HG03139 (cell line): ENCODE data around the gene RABL6.
"Not testable (repeated sequence)": the region's sequence is repeated elsewhere in the genome, so short reads cannot be mapped to it uniquely, and the experiment has no call there.

Experiments used
- ATAC-seq: cut with Tn5 transposase; IDR thresholded peaks from one replicate; pipeline ENCODE4 v1.9.1; 2021; ENCODE audit not compliant: unreplicated experiment

RABL6 gene, protein sequence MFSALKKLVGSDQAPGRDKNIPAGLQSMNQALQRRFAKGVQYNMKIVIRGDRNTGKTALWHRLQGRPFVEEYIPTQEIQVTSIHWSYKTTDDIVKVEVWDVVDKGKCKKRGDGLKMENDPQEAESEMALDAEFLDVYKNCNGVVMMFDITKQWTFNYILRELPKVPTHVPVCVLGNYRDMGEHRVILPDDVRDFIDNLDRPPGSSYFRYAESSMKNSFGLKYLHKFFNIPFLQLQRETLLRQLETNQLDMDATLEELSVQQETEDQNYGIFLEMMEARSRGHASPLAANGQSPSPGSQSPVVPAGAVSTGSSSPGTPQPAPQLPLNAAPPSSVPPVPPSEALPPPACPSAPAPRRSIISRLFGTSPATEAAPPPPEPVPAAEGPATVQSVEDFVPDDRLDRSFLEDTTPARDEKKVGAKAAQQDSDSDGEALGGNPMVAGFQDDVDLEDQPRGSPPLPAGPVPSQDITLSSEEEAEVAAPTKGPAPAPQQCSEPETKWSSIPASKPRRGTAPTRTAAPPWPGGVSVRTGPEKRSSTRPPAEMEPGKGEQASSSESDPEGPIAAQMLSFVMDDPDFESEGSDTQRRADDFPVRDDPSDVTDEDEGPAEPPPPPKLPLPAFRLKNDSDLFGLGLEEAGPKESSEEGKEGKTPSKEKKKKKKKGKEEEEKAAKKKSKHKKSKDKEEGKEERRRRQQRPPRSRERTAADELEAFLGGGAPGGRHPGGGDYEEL

GRCh38 chr9:136807281-136808074 is at the start of gene RABL6:
RABL6 (plus strand) TSS chr9:136807948; CDS start chr9:136808197, 249 bp downstream.
- ATAC-seq, result peak; percentile 52

DNA sequence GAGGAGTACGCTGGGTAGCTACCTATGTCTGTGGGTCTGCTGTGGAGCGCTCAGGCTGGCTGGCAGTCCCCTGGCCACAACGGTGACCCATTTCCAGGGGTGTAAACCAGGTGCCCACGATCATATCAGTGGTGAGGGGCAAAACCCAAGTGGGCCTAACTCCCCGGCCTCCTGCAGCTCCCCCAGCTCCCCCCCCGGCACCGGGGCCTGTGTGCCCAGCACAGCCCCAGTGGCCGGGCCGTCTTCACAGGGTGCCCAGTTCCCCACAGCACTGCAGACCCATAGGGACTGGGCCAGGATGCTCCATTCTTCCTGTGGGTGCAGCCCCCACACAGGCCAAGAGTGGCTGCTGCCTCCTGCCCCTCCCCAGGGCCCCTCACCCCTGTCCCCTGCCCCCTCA is 48.7 kb upstream of the RABL6 start:
- ATAC-seq, result no peak

DNA sequence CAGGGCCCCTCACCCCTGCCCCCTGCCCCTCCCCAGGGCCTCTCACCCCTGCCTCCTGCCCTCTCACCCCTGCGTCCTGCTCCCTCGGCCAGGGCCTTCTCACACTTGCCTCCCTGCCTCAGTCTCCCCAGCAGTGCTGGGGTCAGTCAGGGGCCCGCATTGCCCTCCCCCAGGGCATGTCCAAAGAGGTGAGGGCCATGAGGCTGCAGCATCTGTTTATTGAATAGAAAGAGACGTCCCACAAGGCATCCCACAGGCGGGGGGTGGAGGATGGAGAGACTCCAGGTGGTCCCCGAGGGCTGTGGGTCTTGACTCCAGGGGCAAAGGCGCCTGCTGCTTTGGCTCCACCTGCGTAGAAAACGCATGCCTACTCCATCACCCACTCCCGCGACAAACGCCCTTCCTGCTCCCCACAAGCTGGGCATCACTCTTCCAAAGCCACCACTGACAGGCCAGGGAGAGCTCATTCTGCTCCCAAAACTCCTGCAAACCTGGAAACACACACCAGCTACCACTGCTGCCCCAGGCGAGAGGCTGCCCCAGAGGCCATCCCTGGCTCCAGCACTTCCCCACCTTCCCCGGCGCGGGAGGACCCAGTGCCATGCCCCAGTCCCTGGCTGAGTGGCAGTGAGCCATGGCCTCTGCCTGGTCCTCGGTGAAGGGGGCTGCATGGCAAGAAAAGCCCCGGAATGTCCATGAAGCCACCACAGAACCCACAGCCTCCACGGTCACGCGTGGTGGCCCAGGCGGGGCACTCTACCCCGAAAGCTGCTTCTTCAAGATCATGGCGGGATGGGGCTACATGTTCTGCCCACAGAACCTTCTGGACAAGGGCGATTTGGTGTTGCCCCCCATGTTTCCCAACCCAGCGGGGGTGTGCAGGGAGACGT is 48.1 kb upstream of the RABL6 start:
- no peak for ATAC-seq

DNA sequence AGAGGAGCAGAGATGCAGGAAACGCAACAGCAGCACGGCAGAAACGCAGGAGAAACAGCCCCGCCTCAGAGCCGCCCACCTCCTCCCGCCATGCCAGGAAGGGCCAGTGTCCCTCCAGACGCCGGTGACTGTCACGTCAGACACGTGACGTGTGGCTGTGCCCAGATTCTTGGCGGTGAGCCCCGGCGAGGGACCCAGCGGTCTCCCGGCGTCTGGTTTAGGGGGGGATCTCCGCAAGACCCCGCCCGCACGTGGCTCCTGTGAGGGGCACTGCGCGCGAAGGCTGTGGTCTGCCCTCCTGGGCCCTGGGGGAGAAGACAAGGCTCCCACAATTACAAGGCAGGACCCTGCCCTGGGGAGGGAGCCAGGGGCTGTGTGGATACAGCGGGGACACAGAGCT is 47.3 kb upstream of the RABL6 start:
- ATAC-seq, result no peak

DNA sequence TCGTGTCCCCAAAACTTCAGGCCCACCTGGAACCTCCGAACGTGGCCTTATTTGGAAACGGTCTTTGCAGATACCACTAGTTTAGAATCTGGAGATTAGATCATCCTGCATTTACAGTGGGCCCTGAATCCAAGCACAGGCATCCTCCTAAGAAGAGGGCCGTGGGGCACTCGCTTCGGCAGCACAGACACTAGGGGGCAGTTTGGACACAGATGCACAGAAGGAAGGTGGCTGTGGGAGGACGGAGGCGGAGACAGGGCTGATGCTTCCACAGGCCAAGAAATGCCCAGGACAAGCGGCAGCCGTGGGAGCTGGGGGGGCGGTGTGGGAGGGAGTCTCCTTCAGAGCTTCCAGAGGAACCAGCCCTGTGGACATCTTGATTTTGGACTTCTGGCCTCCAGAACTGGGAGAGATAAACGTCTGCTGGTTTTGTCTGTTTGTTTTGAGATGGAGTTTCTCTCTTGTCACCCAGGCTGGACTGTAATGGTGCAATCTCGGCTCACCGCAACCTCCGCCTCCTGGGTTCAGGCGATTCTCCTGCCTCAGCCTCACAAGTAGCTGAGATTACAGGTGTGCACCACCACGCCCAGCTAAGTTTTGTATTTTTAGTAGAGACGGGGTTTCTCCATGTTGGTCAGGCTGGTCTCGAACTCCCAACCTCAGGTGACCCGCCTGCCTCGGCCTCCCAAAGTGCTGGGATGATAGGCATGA is 46.8 kb upstream of the RABL6 start:
- not testable (repeated sequence) for ATAC-seq

- ATAC-seq, result no peak
These were observed 46.2 kb upstream of the RABL6 start for GRCh38 chr9:136761545-136761981.

GRCh38 chr9:136762221-136762691 is 45.5 kb upstream of the RABL6 start:
- no peak for ATAC-seq

DNA sequence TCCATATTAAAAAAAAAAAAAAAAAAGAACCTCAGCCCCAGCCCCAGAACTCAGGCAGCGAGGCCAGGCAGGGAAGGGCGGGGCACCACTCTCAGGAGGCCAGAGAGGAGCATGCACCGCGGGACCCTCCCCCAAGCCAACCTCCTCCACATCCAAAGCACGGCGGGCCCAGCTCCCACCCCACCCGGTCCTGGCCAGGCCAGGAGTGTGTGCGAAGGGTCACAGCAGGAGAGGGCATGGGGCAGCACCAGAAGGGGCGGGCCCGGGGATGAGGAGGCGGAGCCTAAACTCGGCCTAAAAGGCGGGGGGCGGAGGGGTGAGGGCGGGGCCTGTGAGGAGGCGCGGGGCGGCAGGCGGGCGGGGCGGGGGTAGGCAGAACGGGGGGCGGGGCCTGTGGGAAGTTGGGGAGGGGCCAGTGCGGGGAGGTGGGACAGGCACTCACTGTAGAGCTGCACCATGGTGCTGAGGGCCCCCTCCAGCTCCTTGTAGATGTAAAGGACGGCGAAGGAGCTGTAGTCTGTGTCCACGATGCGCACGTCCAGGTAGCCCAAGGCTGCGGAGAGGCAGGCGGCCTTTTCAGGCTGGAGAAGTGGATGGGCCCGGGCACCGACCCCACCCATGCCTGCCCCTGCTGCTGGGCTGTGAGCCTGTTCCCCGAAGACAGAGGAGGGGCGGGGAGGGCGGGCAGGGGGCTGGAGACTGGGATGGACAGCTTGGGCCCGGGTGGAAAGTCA is 44.7 kb upstream of the RABL6 start:
- ATAC-seq, result no peak

GRCh38 chr9:136763649-136764035 is 44.1 kb upstream of the RABL6 start:
- no peak for ATAC-seq

DNA sequence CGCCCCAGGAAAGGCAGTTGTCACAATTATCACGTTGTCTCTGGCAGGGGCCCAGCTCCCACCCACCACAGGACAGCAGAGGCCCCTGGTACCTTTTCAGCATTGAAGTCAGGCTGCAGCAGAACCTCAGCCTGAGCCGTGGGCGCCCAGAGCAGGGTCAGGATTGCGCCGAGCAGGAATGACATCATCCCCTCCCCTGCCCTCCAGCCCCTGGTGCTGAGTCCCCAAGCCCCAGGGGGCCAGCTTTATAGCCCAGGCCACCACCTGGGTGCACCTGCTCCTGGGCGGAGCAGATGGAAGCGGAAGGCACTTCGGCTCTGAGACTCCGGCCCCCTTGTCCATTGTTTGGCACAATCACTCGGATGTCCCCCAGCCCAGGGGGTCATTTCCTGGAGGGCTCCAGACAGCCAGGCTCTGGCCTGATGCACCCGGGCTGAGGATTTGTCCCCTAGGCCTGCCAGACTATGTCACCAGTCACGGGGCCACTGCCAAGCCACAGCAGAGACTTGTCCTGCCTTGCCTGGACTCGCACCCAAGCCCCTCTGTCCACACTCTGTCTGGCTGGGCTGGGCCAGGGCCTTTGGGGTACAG is 43.4 kb upstream of the RABL6 start, which contains the start of gene LCN15:
Gene LCN15, minus strand, starts transcription at position 218 of the 591 bp plus-strand sequence. Its CDS starts 30 bp downstream, at position 188.
- no peak for ATAC-seq

GRCh38 chr9:136765041-136765440 is 42.7 kb upstream of the RABL6 start:
- ATAC-seq, result no peak

GRCh38 chr9:136765745-136766409 is 41.9 kb upstream of the RABL6 start:
- ATAC-seq, result not testable (repeated sequence)

DNA sequence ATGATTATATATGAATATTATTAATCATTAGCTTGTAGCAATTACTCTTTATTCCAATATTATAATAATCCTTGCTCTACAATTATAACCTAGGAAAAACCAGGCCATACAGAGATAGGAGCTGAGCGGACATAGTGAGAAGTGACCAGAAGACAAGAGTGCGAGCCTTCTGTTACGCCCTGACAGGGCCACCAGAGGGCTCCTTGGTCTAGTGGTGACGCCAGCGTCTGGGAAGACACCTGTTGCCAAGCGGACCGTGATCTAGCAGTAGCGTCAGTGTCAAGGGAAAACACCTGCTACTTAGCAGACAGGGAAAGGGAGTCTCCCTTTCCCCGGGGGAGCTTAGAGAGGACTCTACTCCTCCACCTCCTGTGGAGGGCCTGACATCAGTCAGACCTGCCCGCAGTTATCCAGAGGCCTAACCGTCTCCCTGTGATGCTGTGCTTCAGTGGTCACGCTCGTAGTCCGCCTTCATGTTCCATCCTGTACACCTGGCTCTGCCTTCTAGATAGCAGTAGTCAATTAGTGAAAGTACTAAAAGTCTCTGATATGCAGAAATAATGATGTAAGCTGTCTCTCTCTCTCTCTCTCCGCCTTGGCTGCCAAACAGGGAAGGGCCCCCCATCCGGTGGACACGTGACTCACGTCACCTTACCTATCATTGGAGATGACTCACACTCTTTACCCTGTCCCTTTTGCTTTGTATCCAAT is 41.2 kb upstream of the RABL6 start:
- ATAC-seq, result not testable (repeated sequence)

GRCh38 chr9:136769710-136770191 is 38.0 kb upstream of the RABL6 start:
- no peak for ATAC-seq

DNA sequence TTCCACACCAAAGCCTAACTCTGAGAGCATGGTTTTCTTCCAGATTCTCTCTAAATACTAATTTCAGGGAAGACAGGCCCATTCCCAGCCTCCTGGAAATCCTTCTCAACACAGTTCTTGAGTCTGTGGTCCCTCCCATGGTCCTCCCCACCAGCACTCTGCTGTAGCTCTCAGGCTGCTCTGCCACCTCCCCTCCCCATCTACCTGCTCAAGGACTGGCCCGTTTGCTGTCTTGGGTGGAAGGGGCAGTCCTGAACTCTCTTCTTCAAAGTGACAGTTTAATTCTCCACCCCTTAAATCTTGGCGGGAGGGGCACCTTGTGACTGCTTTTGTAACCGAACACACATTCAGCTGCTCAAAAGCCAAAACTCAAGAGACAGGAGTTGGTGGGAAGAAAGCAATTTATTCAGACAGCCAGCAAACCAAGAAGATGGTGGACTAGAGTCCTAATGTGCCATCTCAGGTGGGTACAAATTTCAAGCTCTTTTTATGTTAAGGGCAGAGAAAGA is 35.8 kb upstream of the RABL6 start:
- ATAC-seq, result no peak

- no peak for ATAC-seq
These were observed 34.2 kb upstream of the RABL6 start for GRCh38 chr9:136773386-136774044.
